Measurements from ENCODE around the gene SARM1. TPM values are rescaled to one million over a fixed set of nuclear protein-coding genes. Genes with fewer than 3 reads are reported as not detected.

The SARM1 gene
- total and polyA plus RNA-seq, 2 of the 8 experiments (the other 6 are each of a cell fraction or from before 2014, with no cell fraction given) = 5.8 to 9.2 TPM

DNA sequence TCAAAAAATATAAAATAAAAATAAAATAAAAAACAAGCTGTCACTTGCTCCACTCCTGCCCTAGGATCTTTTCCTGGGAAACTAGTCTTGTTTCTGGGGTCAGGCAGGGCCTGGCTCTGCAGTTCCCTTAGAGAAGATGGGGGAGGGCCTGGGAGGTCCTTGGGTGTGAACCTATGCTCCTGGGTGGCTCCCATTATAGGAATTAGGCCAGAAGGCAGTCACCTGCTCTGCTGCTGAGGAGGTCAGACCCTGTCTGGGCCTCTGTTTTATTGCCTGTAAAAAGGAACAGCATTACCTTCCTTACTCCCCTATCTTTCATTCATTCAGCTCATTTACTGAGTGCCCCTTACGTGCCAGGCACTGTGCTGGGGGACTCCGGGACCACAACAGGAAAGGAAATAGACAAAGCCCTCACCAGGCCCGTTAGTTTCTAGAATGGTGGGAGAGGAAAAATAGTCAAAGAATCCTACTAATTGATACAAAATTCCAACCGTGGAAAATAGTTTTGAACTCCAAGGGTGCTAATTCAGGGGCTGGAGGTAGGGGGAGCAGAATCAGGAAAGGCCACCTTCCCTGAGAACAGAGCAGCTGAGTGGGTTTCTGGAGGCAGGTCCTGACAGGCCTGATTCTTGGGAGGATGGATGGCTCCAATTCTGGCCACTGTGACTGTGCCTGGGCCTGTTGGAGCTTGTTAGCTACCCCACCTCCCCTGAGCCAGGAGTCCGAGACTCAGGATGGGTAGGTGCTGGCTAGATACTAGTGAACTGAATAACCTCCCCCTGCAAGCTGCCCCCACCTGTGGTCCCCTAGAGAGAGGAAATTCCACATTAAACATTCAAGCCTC, 35.9 kb downstream of the SARM1 start:
- 38% methylated on average over 5 of the region's 5 CpGs; no CpG with 5 or more reads in 1 of the 2 experiments for WGBS, 2 experiments (ENCODE audit: extremely low coverage in 1 of 2, insufficient coverage in 1 of 2, insufficient read length in 1 of 2, insufficient replicate concordance in 2 of 2, low coverage in 1 of 2, low lambda C conversion rate in 2 of 2, missing lambda C conversion rate in 1 of 2)
- ChIA-PET CTCF (ENCODE audit: partially characterized antibody) (interaction anchor here (0.6 to 5.8 kb wide), 12 partner anchors 9 to 87 kb away, joined by 3 to 52 read pairs (median 4); partner anchors contain the start of gene POLDIP2), POLR2A (ENCODE audit: partially characterized antibody) (interaction anchor here (3.1 to 12.8 kb wide), 2 partner anchors 10 to 21 kb away, joined by 12 to 135 read pairs; no protein-coding TSS in a partner anchor)
- no peak overlapping the region for H3K9ac ChIP-seq (replicated peaks in 1 of 4; ENCODE audit: extremely low read depth in 1 of 4, low read depth in 3 of 4, low read length in 3 of 4)
- H2BK120ac ChIP-seq (replicated peaks; ENCODE audit: low read depth, low read length) = peak overlapping the region; percentile 4
- H3K56ac ChIP-seq (replicated peaks; ENCODE audit: insufficient read length, low read depth, low read length) = no peak overlapping the region
- H3K79me1 ChIP-seq (ENCODE audit: low read depth, low read length) = no peaks in the 10 kb centered on the region
- H4K20me1 ChIP-seq (replicated peaks in 1 of 2; ENCODE audit: control insufficient read depth in 1 of 2, insufficient read depth in 2 of 2, low read length in 2 of 2) = no peaks in the 10 kb centered on the region
- no peaks in the 10 kb centered on the region for H3K36me3 ChIP-seq (ENCODE audit: control insufficient read depth in 2 of 4, insufficient read depth in 4 of 4, low read length in 3 of 4)
- H4K91ac ChIP-seq (replicated peaks; ENCODE audit: insufficient read length, low read length) = peak overlapping the region; percentile 37
- H2AFZ ChIP-seq (ENCODE audit: low read length) = no peak overlapping the region
- H3K79me2 ChIP-seq (ENCODE audit: control insufficient read depth in 1 of 2, insufficient read depth in 2 of 2, low read length in 2 of 2) = no peaks in the 10 kb centered on the region; a peak in 1 of 4 replicates
- peak overlapping the region in 1 of 4 experiments; percentile 8; a peak in 1 of 8 replicates for H3K4me3 ChIP-seq (ENCODE audit: extremely low read depth in 1 of 4, insufficient read depth in 2 of 4, low read depth in 3 of 4, low read length in 4 of 4)
- peaks cover 0 to 29% (median 12%) of the 10 kb centered on the region in 4 experiments; a peak in 5 of 7 replicates for H3K27me3 ChIP-seq (replicated peaks in 1 of 4; ENCODE audit: control insufficient read depth in 3 of 4, extremely low read depth in 1 of 4, insufficient read depth in 3 of 4, low read length in 3 of 4)
- peak overlapping the region; percentile 73 for H2BK20ac ChIP-seq (ENCODE audit: low read length)
- peaks cover 29 to 59% (median 37%) of the 10 kb centered on the region in 4 experiments for H3K4me1 ChIP-seq (replicated peaks in 1 of 4; ENCODE audit: control insufficient read depth in 3 of 4, insufficient read depth in 4 of 4, low read length in 3 of 4)
- no peaks in the 10 kb centered on the region for H3K9me3 ChIP-seq (ENCODE audit: insufficient read depth in 2 of 2, low read depth in 1 of 2, low read length in 1 of 2)
- H2BK5ac ChIP-seq (ENCODE audit: low read depth, low read length) = peak overlapping the region; percentile 20; the same call in 1 of the 2 replicates
- H2AK5ac ChIP-seq (ENCODE audit: low read depth, low read length) = peak overlapping the region; percentile 2; the same call in 1 of the 2 replicates
- H3K4me2 ChIP-seq (ENCODE audit: insufficient read depth in 1 of 2, low read depth in 2 of 2, low read length in 2 of 2) = peak overlapping the region; percentile 59 to 78
- no peak overlapping the region for H2BK15ac ChIP-seq (ENCODE audit: low read length)
- peak overlapping the region; percentile 76; the same call in 1 of the 2 replicates for H2BK12ac ChIP-seq (ENCODE audit: low read depth, low read length)
- peak in 1 of 2 experiments; percentile 66 for DNase-seq (ENCODE audit: low read depth in 1 of 2, low spot score in 2 of 2)
- no peak overlapping the region for H4K5ac ChIP-seq (ENCODE audit: insufficient read length, low read depth, low read length)
- H3K18ac ChIP-seq (ENCODE audit: extremely low read depth, low read length) = 0 out of 2 replicates have a peak overlapping the region, but pooled peaks have one; percentile 40
- no peak overlapping the region for H3K4ac ChIP-seq (replicated peaks; ENCODE audit: insufficient read length, low read depth, low read length)
- H4K8ac ChIP-seq (ENCODE audit: extremely low read depth, insufficient read depth, low read length) = no peak overlapping the region; the same call in 1 of the 2 replicates
- peak; percentile 72 for FAIRE-seq
- H3K27ac ChIP-seq (ENCODE audit: low read depth, low read length) = no peak overlapping the region; the same call in 1 of the 2 replicates
- no peak overlapping the region for H3K14ac ChIP-seq (ENCODE audit: insufficient read length)
- peaks cover 12% of the 10 kb centered on the region; the same call in 1 of the 2 replicates for H3K23me2 ChIP-seq (ENCODE audit: low read depth, low read length)
- no peak overlapping the region for H3K23ac ChIP-seq (ENCODE audit: insufficient read length)
- TF ChIP-seq NANOG (IDR thresholded peaks at IDR 0.05; ENCODE audit: insufficient read depth, low read depth, low read length, poor library complexity, severe bottlenecking) (no peak), CHD1 (IDR thresholded peaks at IDR 0.05; ENCODE audit: low read depth, low read length) (no peak), POLR2AphosphoS5 (IDR thresholded peaks at IDR 0.05; ENCODE audit: low read depth, low read length) (no peak), YY1 (IDR thresholded peaks at IDR 0.05; ENCODE audit: low read depth, low read length) (no peak), SP4 (IDR thresholded peaks at IDR 0.05; ENCODE audit: low read length) (no peak), CBX5 (IDR thresholded peaks at IDR 0.05; ENCODE audit: low read depth, low read length) (no peak), SP2 (IDR thresholded peaks at IDR 0.05; ENCODE audit: low read length) (no peak), E2F6 (IDR thresholded peaks at IDR 0.05) (no peak), TEAD4 (IDR thresholded peaks at IDR 0.05; ENCODE audit: low read depth, low read length) (no peak), SRF (IDR thresholded peaks at IDR 0.05; ENCODE audit: low read depth, low read length) (no peak)

Measured in H1 (cell line).